ENCODE measurements around the gene ASXL3. TPM values are rescaled to one million over a fixed set of nuclear protein-coding genes. Genes with fewer than 3 reads are reported as not detected.
A peak's percentile ranks its signal among the peaks of the same experiment; 100 is the strongest.

The ASXL3 gene
- total RNA-seq, 1 experiment from 2014 or later, result not detected

DNA sequence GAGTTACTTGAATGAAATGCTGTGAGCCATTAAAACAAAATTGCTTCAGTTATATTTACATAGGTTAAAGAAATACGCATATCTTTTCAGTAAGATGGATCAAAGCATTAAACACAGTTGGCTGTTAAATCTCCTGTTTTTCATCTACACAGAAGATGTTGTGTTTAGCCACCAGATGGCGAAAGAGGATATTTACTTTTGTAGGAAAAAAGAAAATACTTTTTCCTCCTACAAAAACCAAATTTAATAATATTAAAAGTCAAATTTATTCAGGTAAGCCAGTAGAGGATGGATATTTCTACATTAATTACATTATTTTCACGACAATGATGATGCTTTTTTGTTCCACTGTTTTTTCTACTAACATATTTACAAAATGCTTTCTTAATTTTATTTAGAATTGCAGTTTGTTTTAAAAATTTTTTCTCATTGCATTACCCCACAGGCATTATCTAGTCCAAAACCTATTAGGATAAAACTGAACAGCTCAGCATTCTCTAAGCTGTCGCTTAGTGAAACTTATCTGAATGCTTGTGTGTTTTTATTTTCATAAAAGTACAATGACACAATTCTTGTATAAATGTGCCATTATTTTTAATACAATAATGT is 173.7 kb downstream of the ASXL3 start:
- no peak for DNase-seq

DNA sequence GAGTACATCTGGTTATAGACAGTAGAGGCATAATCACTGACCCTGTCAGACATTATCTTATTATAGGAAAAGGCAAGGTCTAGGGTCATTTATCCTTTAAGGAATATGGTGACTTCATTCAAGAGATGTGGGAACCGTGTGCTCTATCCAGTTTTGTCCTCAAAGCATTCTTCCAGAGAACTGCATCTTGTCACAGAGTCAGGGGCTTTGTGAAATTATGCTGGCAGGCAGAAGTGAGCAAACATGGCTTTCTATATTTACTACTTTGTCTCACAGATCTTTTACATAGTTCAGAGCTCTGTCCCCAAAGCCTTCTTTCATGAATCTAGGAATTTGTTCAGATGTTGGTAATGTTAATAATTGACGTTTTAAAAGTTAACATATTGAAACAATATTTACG is 177.4 kb downstream of the ASXL3 start:
- intact Hi-C loops (cut with micrococcal nuclease; ENCODE audit: unreplicated experiment), result no loop called here
- Histone ChIP-seq H2AFZ (no peak overlapping the region), H3K79me2 (ENCODE audit: low read depth) (no peaks in the 10 kb centered on the region), H3K27ac (no peak overlapping the region), H3K9me2 (ENCODE audit: insufficient read depth) (no peaks in the 10 kb centered on the region), H3K27me3 (ENCODE audit: insufficient read depth, low read depth) (no peaks in the 10 kb centered on the region), H3K4me1 (replicated peaks; ENCODE audit: insufficient read depth) (no peaks in the 10 kb centered on the region), H4K20me1 (ENCODE audit: insufficient read depth) (no peaks in the 10 kb centered on the region), H3K4me2 (no peak overlapping the region), H3F3A (ENCODE audit: insufficient read depth, low read depth) (no peaks in the 10 kb centered on the region), H3K9me3 (ENCODE audit: insufficient read depth, low read depth) (no peaks in the 10 kb centered on the region), H3K36me3 (ENCODE audit: low read depth) (no peaks in the 10 kb centered on the region), H3K4me3 (no peak overlapping the region)
- ChIA-PET POLR2A (ENCODE audit: unreplicated experiment) (no interaction called here), CTCF (no interaction called here)
- no peak for TF ChIP-seq EZH2 (IDR thresholded peaks at IDR 0.05; ENCODE audit: low read depth)
- TF ChIP-seq, protein P1, sequence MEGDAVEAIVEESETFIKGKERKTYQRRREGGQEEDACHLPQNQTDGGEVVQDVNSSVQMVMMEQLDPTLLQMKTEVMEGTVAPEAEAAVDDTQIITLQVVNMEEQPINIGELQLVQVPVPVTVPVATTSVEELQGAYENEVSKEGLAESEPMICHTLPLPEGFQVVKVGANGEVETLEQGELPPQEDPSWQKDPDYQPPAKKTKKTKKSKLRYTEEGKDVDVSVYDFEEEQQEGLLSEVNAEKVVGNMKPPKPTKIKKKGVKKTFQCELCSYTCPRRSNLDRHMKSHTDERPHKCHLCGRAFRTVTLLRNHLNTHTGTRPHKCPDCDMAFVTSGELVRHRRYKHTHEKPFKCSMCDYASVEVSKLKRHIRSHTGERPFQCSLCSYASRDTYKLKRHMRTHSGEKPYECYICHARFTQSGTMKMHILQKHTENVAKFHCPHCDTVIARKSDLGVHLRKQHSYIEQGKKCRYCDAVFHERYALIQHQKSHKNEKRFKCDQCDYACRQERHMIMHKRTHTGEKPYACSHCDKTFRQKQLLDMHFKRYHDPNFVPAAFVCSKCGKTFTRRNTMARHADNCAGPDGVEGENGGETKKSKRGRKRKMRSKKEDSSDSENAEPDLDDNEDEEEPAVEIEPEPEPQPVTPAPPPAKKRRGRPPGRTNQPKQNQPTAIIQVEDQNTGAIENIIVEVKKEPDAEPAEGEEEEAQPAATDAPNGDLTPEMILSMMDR (conservative IDR thresholded peaks at IDR 0.05), result no peak
- BruUV-seq (replicated peaks), result no TSS peak
- no peak for DNase-seq

More for the DNA sequence above, 173.7 kb downstream of the ASXL3 start:
- no peak overlapping the region for H3K27ac ChIP-seq
- H3K4me2 ChIP-seq, result no peak overlapping the region
- ChIA-PET CTCF (no interaction called here), POLR2A (ENCODE audit: unreplicated experiment) (no interaction called here)
- H4K20me1 ChIP-seq (ENCODE audit: insufficient read depth), result no peaks in the 10 kb centered on the region
- no peaks in the 10 kb centered on the region for H3K27me3 ChIP-seq (ENCODE audit: insufficient read depth, low read depth)
- TF ChIP-seq EZH2 (IDR thresholded peaks at IDR 0.05; ENCODE audit: low read depth), result no peak
- TF ChIP-seq, protein P1 (conservative IDR thresholded peaks at IDR 0.05), result peak; percentile 48
- no peaks in the 10 kb centered on the region for H3F3A ChIP-seq (ENCODE audit: insufficient read depth, low read depth)
- no peaks in the 10 kb centered on the region for H3K4me1 ChIP-seq (replicated peaks; ENCODE audit: insufficient read depth)
- H3K36me3 ChIP-seq (ENCODE audit: low read depth), result no peaks in the 10 kb centered on the region
- H3K9me3 ChIP-seq (ENCODE audit: insufficient read depth, low read depth), result no peaks in the 10 kb centered on the region
- no TSS peak for BruUV-seq (replicated peaks)
- H3K79me2 ChIP-seq (ENCODE audit: low read depth), result no peaks in the 10 kb centered on the region
- intact Hi-C loops (cut with micrococcal nuclease; ENCODE audit: unreplicated experiment), result no loop called here
- no peaks in the 10 kb centered on the region for H3K9me2 ChIP-seq (ENCODE audit: insufficient read depth)
- no peak overlapping the region for H2AFZ ChIP-seq
- H3K4me3 ChIP-seq, result no peak overlapping the region

DNA sequence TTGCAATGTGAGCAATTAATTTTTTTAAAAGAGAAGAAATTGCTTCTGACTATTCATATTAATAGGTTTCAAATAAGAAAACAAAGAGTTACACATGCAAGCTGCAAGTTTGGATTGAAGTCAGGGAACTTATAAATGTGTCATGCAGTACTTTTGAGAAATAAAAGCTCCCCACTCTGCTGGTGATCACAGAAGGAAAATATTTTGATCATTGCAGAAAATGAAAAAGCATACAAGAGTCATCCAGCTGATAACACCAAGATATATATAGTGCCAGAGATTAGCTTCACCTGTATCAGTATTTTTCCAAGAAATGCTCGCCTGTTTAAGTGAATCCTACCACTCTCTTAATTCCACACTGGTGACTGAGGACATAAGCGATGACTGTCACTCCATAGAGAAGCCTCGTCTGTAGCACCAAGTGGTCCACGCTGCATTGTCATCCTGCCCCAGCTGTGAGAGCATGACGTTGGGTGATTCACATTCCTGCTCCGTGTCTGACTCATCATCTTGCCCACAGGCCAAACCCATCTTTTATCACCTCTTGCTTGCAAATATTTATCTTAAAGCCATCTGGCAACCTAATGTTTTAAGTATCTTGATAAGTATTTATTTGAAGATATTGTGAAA is 178.0 kb downstream of the ASXL3 start:
- H2AFZ ChIP-seq, result no peak overlapping the region
- DNase-seq, result peak in 1 of 2 experiments; percentile 46

More for the DNA sequence above, 178.0 kb downstream of the ASXL3 start:
- Histone ChIP-seq H3K4me2 (no peak overlapping the region), H3K27ac (no peak overlapping the region), H3K79me2 (ENCODE audit: low read depth) (no peaks in the 10 kb centered on the region), H4K20me1 (ENCODE audit: insufficient read depth) (no peaks in the 10 kb centered on the region), H3K9me3 (ENCODE audit: insufficient read depth, low read depth) (no peaks in the 10 kb centered on the region), H3K9me2 (ENCODE audit: insufficient read depth) (no peaks in the 10 kb centered on the region), H3F3A (ENCODE audit: insufficient read depth, low read depth) (no peaks in the 10 kb centered on the region), H3K4me1 (replicated peaks; ENCODE audit: insufficient read depth) (no peaks in the 10 kb centered on the region), H3K36me3 (ENCODE audit: low read depth) (no peaks in the 10 kb centered on the region), H3K27me3 (ENCODE audit: insufficient read depth, low read depth) (no peaks in the 10 kb centered on the region), H3K4me3 (no peak overlapping the region)
- CTCF ChIA-PET, result no interaction called here
- POLR2A ChIA-PET (ENCODE audit: unreplicated experiment), result no interaction called here
- TF ChIP-seq, protein P1 (conservative IDR thresholded peaks at IDR 0.05), result no peak
- no peak for TF ChIP-seq EZH2 (IDR thresholded peaks at IDR 0.05; ENCODE audit: low read depth)
- BruUV-seq (replicated peaks), result no TSS peak
- intact Hi-C loops (cut with micrococcal nuclease; ENCODE audit: unreplicated experiment), result no loop called here
